K562 treated with DMSO at 1 percent for 4 hours (cell line): Measurements from ENCODE around the gene DUSP1. TPM values are rescaled to one million over a fixed set of nuclear protein-coding genes. Genes with fewer than 3 reads are reported as not detected.

Experiments
- total RNA-seq: library from RNA; unstranded; fragments of 300-600 nt; gene quantifications from 2 replicates; pipeline ENCODE4 v1.2.3, GENCODE V29; 2022; ENCODE audit not compliant: insufficient read depth

The DUSP1 gene
- total RNA-seq, result 18.1 and 20.3 TPM in 2 replicates

GRCh38 chr5:172770675-172771438 is at the start of gene DUSP1:
TSS of gene DUSP1 (minus strand) at chr5:172771195. CDS start at chr5:172770952, 243 bp downstream.

Other genes with a start within 250 kb of the DUSP1 start
- not detected in 2 replicates for gene NEURL1B, start 129.9 kb downstream of the DUSP1 start, total RNA-seq
- 52.8 and 53.2 TPM in 2 replicates for gene ERGIC1, start 63.1 kb upstream of the DUSP1 start, total RNA-seq
- 57.0 and 57.7 TPM in 2 replicates for gene RPL26L1, start 188.2 kb upstream of the DUSP1 start, total RNA-seq
- 105 and 136 TPM in 2 replicates for gene ATP6V0E1, start 212.6 kb upstream of the DUSP1 start, total RNA-seq